ENCODE data around the gene COL4A2.

GRCh38 chr13:110396476-110396875, 89.4 kb downstream of the COL4A2 start:
- TF ChIP-seq, protein P1, sequence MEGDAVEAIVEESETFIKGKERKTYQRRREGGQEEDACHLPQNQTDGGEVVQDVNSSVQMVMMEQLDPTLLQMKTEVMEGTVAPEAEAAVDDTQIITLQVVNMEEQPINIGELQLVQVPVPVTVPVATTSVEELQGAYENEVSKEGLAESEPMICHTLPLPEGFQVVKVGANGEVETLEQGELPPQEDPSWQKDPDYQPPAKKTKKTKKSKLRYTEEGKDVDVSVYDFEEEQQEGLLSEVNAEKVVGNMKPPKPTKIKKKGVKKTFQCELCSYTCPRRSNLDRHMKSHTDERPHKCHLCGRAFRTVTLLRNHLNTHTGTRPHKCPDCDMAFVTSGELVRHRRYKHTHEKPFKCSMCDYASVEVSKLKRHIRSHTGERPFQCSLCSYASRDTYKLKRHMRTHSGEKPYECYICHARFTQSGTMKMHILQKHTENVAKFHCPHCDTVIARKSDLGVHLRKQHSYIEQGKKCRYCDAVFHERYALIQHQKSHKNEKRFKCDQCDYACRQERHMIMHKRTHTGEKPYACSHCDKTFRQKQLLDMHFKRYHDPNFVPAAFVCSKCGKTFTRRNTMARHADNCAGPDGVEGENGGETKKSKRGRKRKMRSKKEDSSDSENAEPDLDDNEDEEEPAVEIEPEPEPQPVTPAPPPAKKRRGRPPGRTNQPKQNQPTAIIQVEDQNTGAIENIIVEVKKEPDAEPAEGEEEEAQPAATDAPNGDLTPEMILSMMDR (IDR thresholded peaks at IDR 0.05) = no peak
- TF ChIP-seq POLR2A (IDR thresholded peaks at IDR 0.05) (no peak), POLR2AphosphoS5 (IDR thresholded peaks at IDR 0.05; ENCODE audit: insufficient read depth in 1 of 2, low read depth in 1 of 2) (no peak)

Data from vagina (tissue), 2 donors.